Cardiac septum (tissue), 1 donor: ENCODE data around the gene IMMT. TPM values are rescaled to one million over a fixed set of nuclear protein-coding genes. Genes with fewer than 3 reads are reported as not detected.

ENCODE experiments used
- DNase-seq: peaks from one replicate; pipeline ENCODE4 v3.0.0-alpha.2; 2020; ENCODE audit warnings: low spot score
- intact Hi-C: fragments of 100-400 bp; cut with DNase I; formaldehyde crosslinking; loops from one replicate; pipeline ENCODE4 v1.14.0; 2022
- total RNA-seq: library from RNA; stranded (reverse); fragmentation: NEBNext Ultra II Directional; extraction: Animal tissue kit (Norgen Biotek cat#: 25700); gene quantifications from one replicate; pipeline ENCODE4 v1.2.1, GENCODE V29; 2021
- donor health status: DM: no; HTN: no; CAD: no.

Gene IMMT
- total RNA-seq, 1 donor from 2014 or later, result 239 TPM

DNA sequence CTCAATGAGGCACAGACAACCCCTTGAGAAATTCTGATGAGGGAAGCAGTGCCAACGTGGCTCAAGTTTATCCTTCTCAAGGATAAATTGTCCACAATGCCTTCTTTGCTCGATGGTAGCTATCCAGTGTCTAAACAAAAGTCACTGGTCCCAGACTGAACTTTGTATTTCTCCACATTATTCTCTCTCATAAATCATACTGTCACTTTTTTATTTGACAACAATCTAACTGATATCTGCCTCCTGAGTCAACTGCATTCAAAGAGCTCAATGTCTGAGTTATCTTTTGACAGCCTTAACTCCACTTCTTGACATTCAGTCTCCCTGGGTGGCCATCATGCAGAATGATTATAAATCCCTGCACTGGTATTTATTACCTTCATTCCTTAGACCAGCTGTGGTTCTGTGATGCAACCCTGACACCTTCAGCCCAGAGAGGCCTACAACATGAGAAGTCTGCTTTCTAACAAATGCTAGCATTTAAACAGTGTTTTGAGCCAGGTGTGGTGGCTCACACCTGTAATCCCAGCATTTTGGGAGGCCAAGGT lies 38.2 kb downstream of the IMMT start:
- DNase-seq, result no peak
- intact Hi-C loops, result no loop called here

DNA sequence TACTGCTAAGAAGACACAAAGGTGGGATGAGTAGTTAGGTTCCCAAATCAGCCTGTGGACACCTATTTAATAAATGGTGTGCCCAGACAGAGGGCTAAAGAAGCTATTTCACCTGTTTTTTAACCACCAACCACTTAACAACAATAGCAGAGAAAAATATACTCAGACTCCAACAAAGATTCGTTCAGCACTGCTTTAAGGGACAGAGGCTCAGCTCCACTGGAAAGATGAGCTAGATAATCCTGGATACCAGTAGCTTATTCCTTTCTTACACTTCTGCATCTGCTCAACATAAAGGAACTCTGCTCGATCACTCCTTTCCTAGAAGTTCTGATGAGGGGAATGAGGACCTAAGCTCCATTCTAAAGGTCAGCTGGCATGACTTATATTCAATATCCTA lies 44.8 kb downstream of the IMMT start:
- intact Hi-C loops, result no loop called here
- no peak for DNase-seq

DNA sequence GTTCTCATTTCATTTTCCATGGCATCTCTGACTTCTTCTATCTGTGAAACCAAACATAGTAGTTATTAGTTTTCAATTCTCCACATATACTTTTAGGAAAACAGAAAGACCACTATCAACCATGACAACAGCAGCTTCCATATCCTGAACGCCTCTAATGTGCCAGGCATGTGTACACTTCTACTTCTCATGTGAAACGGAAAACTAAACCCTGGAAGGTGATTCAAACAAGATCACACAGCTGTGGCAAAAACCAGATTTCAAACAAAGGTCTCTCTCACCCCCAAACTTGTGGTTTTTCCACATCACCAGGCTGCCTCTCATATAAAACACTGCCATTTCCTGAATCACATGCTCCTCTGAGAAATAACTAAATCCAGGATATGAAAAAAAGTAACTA lies 47.5 kb downstream of the IMMT start:
- intact Hi-C loops, result no loop called here
- DNase-seq, result no peak

DNA sequence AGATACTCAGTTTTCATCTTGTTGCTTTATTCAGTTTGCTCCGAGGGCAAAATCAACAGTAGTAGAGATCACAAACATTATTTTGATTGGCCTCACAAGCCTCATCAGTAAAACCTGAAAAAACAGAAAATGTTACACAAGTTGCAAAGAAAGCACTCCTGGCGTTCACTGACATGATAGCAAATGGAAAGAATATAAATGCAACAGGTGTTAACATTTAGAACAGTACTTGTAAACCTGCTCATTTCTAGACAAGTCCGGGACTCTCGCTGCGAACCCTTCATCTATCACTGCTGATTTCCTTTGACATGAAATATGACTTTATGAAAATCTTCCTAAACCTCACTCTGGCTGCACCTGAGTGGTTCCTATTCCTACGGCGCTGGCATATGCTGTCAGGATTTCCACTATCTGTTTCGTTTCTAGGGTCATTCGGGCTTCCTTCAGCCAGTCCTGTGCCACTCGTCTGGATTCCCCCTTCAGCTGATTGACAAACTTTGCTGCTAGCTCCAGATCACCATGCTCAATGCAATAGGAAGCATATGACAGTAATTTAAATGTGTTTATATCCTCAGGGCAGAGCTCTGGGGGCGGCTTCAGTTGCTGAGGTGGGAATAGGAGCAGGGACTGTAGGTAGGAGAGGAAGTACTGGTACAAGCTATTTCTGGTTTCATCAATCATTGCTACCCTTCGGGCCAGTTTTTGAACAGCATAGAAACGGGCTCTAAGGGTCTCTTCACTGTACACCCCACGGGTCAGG lies 51.2 kb downstream of the IMMT start:
- no peak for DNase-seq
- intact Hi-C loops, result no loop called here

- DNase-seq, result no peak
- intact Hi-C loops, result no loop called here
Measured at GRCh38 chr2:86143307-86143706, 52.0 kb downstream of the IMMT start.

DNA sequence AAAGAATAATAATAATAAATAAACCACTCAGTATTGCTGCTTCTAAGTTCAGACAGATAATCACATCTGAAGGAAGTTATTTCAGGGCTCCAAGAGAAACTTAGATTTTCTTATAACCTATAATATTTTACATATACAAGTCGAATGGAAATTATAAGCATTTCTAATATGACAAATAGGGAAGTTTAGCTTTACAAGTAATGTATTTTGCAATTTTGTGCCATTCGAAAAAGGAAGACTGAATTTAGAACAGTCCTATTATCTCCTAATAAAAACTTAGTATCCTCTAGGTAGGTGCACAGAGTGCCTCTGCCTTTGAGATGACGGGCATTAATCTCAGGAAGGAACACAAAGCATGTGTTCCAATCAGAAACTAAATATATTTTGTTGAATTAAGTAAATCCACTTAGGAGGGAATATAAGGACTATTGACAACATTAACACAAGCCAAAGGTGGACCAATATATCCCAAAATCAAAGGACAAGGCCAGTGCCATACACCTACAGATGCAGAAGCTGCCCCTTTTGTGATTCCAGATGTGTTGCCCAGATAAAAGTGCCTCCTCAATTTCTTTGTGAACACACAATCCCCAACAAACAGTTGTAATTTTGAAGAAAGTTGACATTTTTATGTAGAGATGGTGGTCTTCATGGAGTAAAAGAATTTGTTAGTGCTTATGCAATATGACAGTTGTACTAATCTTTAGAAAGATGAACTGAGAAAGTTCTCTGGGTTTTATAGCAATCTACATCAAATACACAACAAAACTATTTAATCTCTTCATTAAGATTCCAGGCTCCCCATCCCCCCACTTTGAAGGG lies 52.6 kb downstream of the IMMT start:
- intact Hi-C loops, result no loop called here
- DNase-seq, result no peak

DNA sequence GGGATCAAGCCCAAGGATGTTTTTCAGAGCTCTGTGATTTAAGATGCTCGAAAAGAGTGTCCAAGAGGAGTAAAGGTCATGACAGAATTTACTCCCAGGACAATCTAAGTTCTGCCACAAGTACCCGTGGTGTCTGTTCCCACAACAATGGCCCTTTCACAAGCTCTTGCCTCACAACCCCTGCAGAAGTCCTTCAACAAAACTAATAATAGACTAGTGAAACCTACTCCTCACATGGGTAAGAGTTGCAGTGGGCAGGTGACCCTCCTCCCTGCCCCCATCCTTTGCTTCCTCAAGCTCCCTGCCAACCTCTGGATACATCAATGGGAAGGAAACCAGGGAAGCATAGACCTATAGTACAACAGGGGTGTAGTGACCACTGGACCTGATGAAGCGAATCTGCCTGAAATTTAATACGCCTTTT lies 54.3 kb downstream of the IMMT start:
- intact Hi-C loops, result no loop called here
- no peak for DNase-seq

GRCh38 chr2:86139981-86140380 lies 55.3 kb downstream of the IMMT start:
- intact Hi-C loops, result no loop called here
- DNase-seq, result no peak

- intact Hi-C loops, result no loop called here
- no peak for DNase-seq
Measured at GRCh38 chr2:86138736-86139625, 56.3 kb downstream of the IMMT start.

DNA sequence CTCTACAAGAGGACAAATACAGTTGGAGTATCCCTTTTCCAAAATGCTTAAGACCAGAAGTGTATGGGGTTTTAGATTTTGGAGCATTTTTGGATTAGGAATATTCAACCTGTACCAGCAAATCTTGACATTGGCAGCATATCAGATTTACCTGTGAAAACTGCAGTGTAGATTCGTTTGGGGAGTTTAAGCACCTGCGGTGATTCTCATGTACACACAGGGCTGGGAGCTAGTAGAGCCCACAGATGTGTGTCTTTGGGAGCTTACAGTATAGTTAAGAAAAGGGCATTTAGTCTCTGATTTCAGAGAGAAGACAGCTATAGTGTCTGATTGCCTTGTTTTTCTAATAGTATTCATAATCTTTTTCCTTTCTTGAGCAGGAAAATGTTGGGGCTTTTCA lies 59.1 kb downstream of the IMMT start:
- intact Hi-C loops, result no loop called here

DNA sequence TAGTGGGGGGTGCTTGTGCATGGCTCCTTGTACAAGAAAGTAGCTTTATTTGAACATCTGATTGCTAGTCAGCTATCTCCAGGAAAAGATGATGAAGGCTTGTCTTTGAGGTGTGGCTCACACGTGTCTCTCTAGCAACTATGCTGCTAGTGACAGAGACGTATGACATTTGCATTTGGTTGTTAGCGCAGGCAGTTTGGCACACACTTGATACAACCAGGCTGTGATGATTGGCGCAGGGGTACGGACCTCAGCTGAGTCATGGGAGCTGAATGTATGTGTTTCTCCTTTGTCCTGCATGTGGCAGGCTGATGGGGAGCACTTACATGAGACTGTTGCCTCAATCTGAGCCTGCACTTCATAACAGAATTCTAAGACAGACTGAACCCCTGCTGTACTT lies 59.6 kb downstream of the IMMT start:
- DNase-seq, result no peak
- intact Hi-C loops, result no loop called here

More for the DNA sequence above, 59.1 kb downstream of the IMMT start:
- DNase-seq, result no peak

DNA sequence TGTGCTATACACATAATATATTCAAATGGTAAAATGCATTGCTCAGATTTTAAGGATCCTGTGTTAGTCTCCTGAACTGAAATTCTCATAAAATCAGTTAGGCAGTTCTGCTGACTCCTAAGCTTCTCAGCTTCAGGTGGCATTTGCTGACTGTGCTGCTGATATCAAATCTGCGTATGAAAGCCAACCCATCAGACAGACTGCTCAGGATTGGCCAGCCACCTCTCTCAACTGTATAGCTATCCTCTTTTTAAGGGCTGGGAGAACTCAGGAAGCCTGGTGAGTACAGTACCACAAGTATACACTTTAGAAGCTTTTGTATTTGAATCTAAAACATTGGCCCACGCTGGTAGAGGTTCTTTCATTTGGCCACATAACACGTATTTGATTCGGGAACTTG lies 60.6 kb downstream of the IMMT start:
- DNase-seq, result no peak
- intact Hi-C loops, result no loop called here

DNA sequence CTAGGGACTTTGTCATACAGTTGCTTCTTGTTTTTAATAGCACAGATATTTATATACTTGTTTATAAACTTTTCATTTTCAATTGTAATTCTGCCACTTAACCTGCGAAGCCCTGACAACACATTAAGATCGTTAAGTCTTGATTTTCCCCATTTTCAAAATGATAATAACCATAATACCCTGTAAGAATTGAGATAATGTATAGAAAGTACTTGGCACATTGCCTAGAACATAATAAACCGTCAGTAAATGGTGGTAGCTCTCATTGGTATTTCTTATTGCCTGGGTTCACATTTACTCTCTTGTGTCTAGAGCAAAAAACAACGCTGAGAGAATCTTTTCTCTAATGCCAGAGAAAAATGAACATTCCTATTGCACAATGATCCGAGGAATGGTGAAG lies 70.6 kb downstream of the IMMT start:
- DNase-seq, result no peak
- intact Hi-C loops, result no loop called here

DNA sequence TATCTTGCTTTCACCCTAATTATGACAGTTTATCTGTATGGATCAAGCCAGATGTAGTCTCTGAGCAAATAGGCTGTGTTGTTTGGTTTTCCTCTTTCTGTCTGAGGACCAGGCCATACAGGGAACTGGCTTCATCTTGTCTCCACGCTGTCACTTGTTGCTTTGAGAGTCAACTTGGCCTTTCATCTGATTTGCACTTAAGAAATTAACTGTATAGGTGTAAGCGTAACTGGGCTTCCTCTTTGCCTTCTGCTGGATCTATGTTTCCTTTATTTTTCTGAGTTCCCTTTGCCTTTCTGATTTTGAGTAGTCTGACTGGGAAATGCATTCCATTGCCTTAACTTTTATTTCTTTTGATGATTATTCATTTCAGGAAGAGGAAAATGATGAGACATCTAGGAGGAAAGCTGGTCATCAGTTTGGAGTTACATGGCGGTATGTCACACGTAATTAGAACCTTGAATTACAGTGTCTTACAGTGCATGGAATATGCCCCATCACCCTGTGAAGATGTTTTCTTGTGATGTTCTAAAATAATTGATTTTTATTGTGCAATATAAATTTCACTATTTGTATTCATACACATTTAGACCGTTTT lies 71.8 kb downstream of the IMMT start:
- intact Hi-C loops, result no loop called here
- DNase-seq, result no peak

DNA sequence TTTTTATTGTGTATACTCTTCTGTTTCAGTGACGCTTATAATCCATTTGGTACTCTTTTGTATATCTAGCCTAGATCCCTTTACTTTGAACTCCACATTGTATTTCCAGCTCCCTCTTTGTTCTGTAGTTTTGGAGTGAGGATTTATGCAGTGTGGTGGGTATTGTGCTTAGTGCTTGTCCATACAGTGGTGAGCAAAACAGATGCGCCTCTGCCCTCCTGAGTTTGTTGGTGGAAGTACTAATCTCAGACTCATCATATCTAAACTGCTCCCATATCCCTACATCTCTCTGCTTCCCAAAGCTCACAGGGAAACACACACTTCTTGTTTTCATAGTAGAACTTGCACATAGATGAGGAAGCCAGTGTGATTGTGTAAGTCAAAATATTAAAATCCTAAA lies 77.1 kb downstream of the IMMT start:
- DNase-seq, result no peak
- intact Hi-C loops, result no loop called here

DNA sequence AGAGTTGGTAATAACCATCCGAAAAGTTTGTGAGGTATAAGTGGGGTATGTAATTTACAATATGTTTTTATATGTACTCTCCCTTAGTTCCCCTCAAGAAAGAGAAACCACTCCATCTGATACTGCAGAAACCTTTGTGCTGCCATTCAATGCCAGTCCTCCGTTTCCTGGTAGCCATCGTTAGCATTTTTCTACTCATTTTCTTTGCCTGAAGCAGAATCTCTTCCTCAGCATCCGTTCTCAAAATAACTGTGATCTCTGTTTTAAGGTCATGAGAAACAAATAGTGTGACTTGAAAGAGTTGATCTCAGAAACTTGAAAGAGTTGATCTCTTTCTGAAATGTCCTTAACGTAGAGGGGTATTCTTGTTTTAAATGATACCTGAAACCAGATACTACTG lies 88.2 kb downstream of the IMMT start:
- DNase-seq, result no peak
- intact Hi-C loops, result no loop called here

- DNase-seq, result peak; percentile 97
- intact Hi-C loops, result no loop called here
Measured at GRCh38 chr2:86105969-86106945, 89.0 kb downstream of the IMMT start, which contains the start of gene PTCD3. Gene PTCD3 (plus strand): TSS chr2:86106235. CDS start chr2:86106248, 13 bp downstream.

DNA sequence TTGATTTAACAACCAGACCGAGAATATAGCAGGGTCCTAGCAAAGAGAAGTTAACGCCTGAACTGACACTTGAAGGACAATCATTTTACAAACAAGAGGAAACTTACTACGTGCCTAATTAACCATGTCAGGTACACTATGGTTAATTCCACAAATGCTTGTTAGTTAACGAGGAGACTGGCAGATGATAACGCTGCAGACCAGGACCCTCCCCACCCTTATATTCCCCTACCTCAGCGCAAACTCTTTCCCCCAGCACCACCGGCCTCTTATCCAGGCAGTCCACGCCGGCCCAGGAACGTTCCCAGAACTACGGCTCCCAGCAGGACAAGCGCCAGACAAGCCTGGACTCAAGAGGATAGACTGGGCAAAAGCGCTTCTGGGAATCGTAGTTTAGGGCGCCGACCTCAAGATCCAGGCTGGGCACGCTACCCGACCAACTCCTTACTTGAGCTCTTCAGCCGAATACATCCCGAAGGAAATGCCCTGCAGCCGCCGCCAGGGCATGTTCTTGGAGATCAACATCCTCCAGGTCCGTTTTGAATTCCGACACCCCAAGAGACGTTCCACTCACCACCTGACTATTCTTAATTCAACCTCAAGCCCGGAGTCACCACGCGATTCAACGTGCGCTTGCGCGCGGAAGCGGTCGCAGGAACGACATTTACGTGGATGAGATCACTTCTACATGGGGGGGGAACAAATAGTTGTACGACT lies 89.9 kb downstream of the IMMT start, which contains the start of gene POLR1A:
Gene POLR1A, minus strand, starts transcription at position 635 of the 717 bp plus-strand sequence. Its CDS starts 110 bp downstream, at position 525.
- DNase-seq, result peak; percentile 94
- intact Hi-C loops, result no loop called here
